Stomach (tissue), 9 donors: ENCODE data around the gene GJA9. TPM values are rescaled to one million over a fixed set of nuclear protein-coding genes. Genes with fewer than 3 reads are reported as not detected.

Source experiments
- DNase-seq, 2 donors: peaks; one replicate each; pipeline versions ENCODE4 v3.0.0 to v3.0.0-alpha.2; 2013 to 2019
- H3K27ac ChIP-seq, 5 donors: fragments of 200-600 bp in 4 of 5; sonication (generic) in 4 of 5; one replicate each; pipeline ENCODE4 v1.5.1; 2013 to 2019; ENCODE audit warnings: mild to moderate bottlenecking in 1 of 5, moderate library complexity in 1 of 5
- H3K27me3 ChIP-seq, 3 donors: fragments of 200-600 bp; sonication (generic); one replicate each; pipeline ENCODE4 v1.5.1; 2017 to 2019; ENCODE audit warnings: mixed run types in 1 of 3
- H3K36me3 ChIP-seq, 4 donors: fragments of 200-600 bp; sonication (generic); 1 replicate in 3 of 4; 2 replicates in 1 of 4; pipeline ENCODE4 v1.5.1; 2016 to 2019
- H3K4me1 ChIP-seq, 4 donors: fragments of 200-600 bp; sonication (generic); one replicate each; pipeline ENCODE4 v1.5.1; 2016 to 2019
- H3K4me3 ChIP-seq, 4 donors: fragments of 200-600 bp; sonication (generic) in 3 of 4; one replicate each; pipeline ENCODE4 v1.5.1; 2016 to 2019; ENCODE audit warnings: mild to moderate bottlenecking in 1 of 4
- H3K9me3 ChIP-seq, 4 donors: fragments of 200-600 bp; sonication (generic); one replicate each; pipeline ENCODE4 v1.5.1; 2016 to 2019
- EP300 ChIP-seq: sonication (generic); formaldehyde crosslinking; IDR thresholded peaks from one replicate; pipeline ENCODE4 v1.6.1; 2017; ENCODE audit warnings: antibody characterized with exemption
- POLR2A ChIP-seq, 4 donors: fragments of 450-650 bp; IDR thresholded peaks; one replicate each; pipeline ENCODE4 v1.6.1; 2016; ENCODE audit warnings: antibody characterized with exemption in 4 of 4, control low read depth in 2 of 4, mild to moderate bottlenecking in 1 of 4, moderate library complexity in 1 of 4
- POLR2AphosphoS5 ChIP-seq, 3 donors: sonication (generic); formaldehyde crosslinking; IDR thresholded peaks; one replicate each; pipeline ENCODE4 v1.6.1; 2016; ENCODE audit warnings: antibody characterized with exemption in 3 of 3
- WGBS, 5 donors: extraction: QIAGEN DNeasy Blood & Tissue Kit in 3 of 5; methylation state at CpG; one replicate each; pipeline versions ENCODE4 v1.1.5 to v1.1.7; 2013 to 2018; 5-methylcytosine and 5-hydroxymethylcytosine counted together
- intact Hi-C: fragments of 100-400 bp; cut with DNase I; formaldehyde crosslinking; loops from one replicate; pipeline ENCODE4 v1.15.1; 2023; ENCODE audit warnings: low total_unique reads
- polyA plus RNA-seq, 3 donors: library from polyadenylated mRNA; stranded (reverse); fragments of 200-250 nt; gene quantifications; one replicate each; pipeline ENCODE4 v1.2.3, GENCODE V29; 2013
- total RNA-seq, 5 donors: library from RNA; depleted of rRNA; stranded (reverse); fragments of >200 nt; gene quantifications; one replicate each; pipeline versions ENCODE4 v1.1.0 to v1.2.3, GENCODE V29; 2014 to 2016
- TF ChIP-seq, protein P1 (sequence below), 7 experiments: fragments of 450-650 bp in 4 of 7; fragments of 200-600 bp in 3 of 7; sonication (generic) in 3 of 7; IDR thresholded peaks; one replicate each; pipeline ENCODE4 v1.5.1; 2016 to 2019; ENCODE audit warnings: antibody characterized with exemption in 7 of 7, control low read depth in 2 of 7, mild to moderate bottlenecking in 1 of 7
- donor health status: healthy with polysubstance abuse.
- donor health status: Bipolar disorder and iron deficiency.
- donor health status: healthy.

Gene GJA9
- total and polyA plus RNA-seq, 8 donors: 0.25 to 0.73 TPM; not detected in 6

DNA sequence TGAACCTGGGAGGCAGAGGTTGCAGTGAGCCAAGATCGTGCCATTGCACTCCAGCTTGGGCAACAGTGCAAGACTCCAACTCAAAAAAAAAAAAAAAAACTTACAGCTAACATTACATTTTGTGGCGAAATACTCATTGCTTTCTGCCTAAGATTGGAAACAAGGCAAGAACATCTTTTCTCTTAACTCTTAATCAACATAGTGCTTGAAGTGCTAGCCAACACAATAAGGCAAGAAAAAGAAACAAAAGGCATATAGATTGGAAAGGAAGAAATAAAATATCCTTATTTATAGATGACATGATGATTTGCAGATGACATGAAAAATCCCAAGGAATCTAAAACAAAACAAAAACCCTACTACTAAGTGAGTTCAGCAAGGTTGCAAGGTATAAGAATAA lies 24.6 kb upstream of the GJA9 start:
- H3K4me3 ChIP-seq: no peak overlapping the region
- H3K27me3 ChIP-seq: no peaks in the 10 kb centered on the region
- H3K4me1 ChIP-seq: no peaks in the 10 kb centered on the region
- H3K36me3 ChIP-seq: peaks cover 0 to 7% (median 0%) of the 10 kb centered on the region in 4 donors
- intact Hi-C loops: no loop called here
- DNase-seq: no peak
- WGBS, 5 donors: 77 to 100% (median 96%) methylated on average over 2 of the region's 2 CpGs
- TF ChIP-seq POLR2AphosphoS5 (IDR thresholded peaks at IDR 0.05) (no peak), POLR2A (IDR thresholded peaks at IDR 0.05) (no peak), EP300 (no peak)
- TF ChIP-seq, protein P1, sequence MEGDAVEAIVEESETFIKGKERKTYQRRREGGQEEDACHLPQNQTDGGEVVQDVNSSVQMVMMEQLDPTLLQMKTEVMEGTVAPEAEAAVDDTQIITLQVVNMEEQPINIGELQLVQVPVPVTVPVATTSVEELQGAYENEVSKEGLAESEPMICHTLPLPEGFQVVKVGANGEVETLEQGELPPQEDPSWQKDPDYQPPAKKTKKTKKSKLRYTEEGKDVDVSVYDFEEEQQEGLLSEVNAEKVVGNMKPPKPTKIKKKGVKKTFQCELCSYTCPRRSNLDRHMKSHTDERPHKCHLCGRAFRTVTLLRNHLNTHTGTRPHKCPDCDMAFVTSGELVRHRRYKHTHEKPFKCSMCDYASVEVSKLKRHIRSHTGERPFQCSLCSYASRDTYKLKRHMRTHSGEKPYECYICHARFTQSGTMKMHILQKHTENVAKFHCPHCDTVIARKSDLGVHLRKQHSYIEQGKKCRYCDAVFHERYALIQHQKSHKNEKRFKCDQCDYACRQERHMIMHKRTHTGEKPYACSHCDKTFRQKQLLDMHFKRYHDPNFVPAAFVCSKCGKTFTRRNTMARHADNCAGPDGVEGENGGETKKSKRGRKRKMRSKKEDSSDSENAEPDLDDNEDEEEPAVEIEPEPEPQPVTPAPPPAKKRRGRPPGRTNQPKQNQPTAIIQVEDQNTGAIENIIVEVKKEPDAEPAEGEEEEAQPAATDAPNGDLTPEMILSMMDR (IDR thresholded peaks at IDR 0.05): no peak
- no peak overlapping the region for H3K27ac ChIP-seq
- peaks cover 0 to 16% (median 12%) of the 10 kb centered on the region in 4 donors for H3K9me3 ChIP-seq

DNA sequence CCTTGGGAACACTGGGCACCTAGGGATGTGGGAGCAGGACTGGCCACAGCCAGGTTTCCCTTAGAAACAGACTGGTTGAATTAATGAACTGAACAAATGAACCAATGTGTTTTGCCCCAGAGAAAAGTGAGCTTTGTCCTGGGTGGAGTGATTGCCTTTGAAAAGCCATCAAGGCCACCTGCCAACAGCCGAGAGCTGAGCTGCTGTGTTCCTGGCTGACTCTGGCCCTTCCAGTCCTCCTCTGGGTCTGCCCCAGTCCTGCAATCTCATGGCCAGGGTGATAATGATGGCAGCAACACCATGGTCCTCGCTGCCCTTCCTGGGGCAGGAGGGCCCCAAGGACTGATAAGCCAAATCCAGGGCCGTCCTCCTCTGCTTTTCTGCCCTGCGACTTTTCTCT lies 18.2 kb upstream of the GJA9 start:
- DNase-seq: no peak
- 63 to 72% (median 67%) methylated on average over 2 to 4 of the region's 4 CpGs for WGBS, 5 donors
- intact Hi-C loops: no loop called here

DNA sequence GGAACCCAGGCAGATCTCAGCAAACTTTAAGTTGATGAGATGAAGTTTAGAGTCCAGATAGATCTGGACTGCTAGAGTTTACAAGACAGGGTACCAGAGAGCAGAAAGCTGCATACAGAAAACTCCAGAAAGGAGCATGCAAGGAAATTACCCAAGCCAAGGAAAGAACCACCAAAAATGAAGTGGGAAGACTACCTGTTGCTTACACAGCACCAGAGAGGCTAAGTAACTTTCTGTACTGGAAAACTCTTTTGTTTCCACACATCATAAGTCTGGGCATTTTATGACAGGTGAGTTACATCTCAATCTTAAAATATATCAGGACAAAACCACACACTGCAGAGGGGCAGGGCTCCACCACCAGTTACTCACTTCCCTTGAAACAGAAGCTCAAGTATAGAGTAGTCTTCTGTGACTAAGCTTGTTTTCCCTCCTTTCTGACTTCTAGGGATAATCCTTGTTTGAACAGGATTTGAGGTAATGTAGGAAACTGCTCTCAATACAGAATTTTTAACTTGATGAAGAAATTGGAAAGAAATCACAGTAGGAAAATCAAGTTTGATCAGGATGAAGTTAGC lies 17.4 kb upstream of the GJA9 start:
- H3K4me3 ChIP-seq: no peak overlapping the region
- no peaks in the 10 kb centered on the region for H3K4me1 ChIP-seq
- H3K27me3 ChIP-seq: no peaks in the 10 kb centered on the region
- no peaks in the 10 kb centered on the region for H3K36me3 ChIP-seq
- no peak for TF ChIP-seq POLR2A (IDR thresholded peaks at IDR 0.05)
- DNase-seq: no peak
- no peaks in the 10 kb centered on the region for H3K9me3 ChIP-seq
- no peak overlapping the region for H3K27ac ChIP-seq
- intact Hi-C loops: no loop called here

More for the DNA sequence above, 18.2 kb upstream of the GJA9 start:
- Histone ChIP-seq H3K4me3 (no peak overlapping the region), H3K27ac (no peak overlapping the region), H3K4me1 (no peaks in the 10 kb centered on the region), H3K36me3 (no peaks in the 10 kb centered on the region), H3K9me3 (no peaks in the 10 kb centered on the region), H3K27me3 (no peaks in the 10 kb centered on the region)
- TF ChIP-seq POLR2A (IDR thresholded peaks at IDR 0.05) (no peak), EP300 (no peak), POLR2AphosphoS5 (IDR thresholded peaks at IDR 0.05) (no peak)
- TF ChIP-seq, protein P1 (IDR thresholded peaks at IDR 0.05): no peak

DNA sequence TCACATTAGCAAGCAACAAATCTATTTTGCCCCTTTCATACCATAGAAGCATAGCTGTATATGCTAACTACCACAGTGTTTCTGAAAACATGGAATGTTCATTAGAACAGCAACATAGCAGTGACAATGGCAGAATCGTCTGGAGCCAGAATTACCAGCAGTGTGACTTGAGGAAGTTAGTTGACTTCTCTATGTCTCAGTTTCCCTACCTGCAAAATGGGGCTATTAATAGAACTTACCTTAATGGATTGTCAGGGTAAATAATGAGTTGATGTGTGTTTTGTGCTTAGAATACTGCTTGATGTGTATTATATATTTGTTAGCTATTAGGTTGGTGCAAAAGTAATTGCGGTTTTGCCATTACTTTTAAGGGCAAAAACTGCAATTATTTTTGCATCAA lies 14.8 kb upstream of the GJA9 start:
- TF ChIP-seq, protein P1 (IDR thresholded peaks at IDR 0.05): no peak
- TF ChIP-seq EP300: no peak
- no peak for TF ChIP-seq POLR2A (IDR thresholded peaks at IDR 0.05)
- TF ChIP-seq POLR2AphosphoS5 (IDR thresholded peaks at IDR 0.05): no peak
- Histone ChIP-seq H3K4me3 (no peak overlapping the region), H3K27me3 (no peaks in the 10 kb centered on the region), H3K9me3 (no peaks in the 10 kb centered on the region), H3K27ac (no peak overlapping the region), H3K4me1 (no peaks in the 10 kb centered on the region), H3K36me3 (peaks cover 0 to 8% (median 4%) of the 10 kb centered on the region in 4 donors)
- DNase-seq: no peak
- WGBS, 5 donors: 92 to 97% (median 95%) methylated on average over 2 of the region's 2 CpGs
- intact Hi-C loops: no loop called here

DNA sequence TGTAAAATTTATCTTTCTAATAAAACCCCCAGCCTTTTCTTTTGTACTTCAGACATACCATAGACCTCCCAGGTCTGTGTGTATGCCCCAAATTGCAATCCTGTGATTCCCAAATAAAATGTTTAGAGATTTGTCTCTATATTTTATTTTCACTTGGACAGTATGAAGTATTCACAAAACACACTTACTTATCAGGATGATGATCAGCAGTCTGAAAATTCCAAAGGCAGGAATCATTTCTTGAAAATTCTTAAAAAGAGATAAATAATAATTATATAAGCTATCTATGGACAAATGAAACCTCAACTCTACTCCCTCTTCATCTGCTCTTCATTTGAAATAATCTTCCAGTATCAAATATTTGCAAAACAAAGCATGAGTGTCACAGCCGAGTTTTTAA lies 11.6 kb upstream of the GJA9 start:
- intact Hi-C loops: no loop called here
- Histone ChIP-seq H3K4me1 (no peaks in the 10 kb centered on the region), H3K9me3 (no peaks in the 10 kb centered on the region), H3K4me3 (no peak overlapping the region), H3K36me3 (peaks cover 0 to 8% (median 4%) of the 10 kb centered on the region in 4 donors), H3K27me3 (no peaks in the 10 kb centered on the region), H3K27ac (no peak overlapping the region)
- TF ChIP-seq POLR2A (IDR thresholded peaks at IDR 0.05) (no peak), EP300 (no peak), POLR2AphosphoS5 (IDR thresholded peaks at IDR 0.05) (no peak)
- TF ChIP-seq, protein P1 (IDR thresholded peaks at IDR 0.05): no peak
- WGBS, 5 donors: 68 to 89% (median 83%) methylated on average over 1 of the region's 1 CpG
- DNase-seq: no peak
